Mesenchymal stem cell (in vitro differentiated cells and primary cell): Measurements from ENCODE around the gene RDH16.
A peak's percentile ranks its signal among the peaks of the same experiment; 100 is the strongest.
"Not testable (repeated sequence)": the region's sequence is repeated elsewhere in the genome, so short reads cannot be mapped to it uniquely, and the experiment has no call there.

Experiments
- DNase-seq: peaks from one replicate; pipeline ENCODE4 v3.0.0-alpha.2; 2013
- H2AFZ ChIP-seq: one replicate; pipeline ENCODE4 v1.6.1; 2013; ENCODE audit warnings: low read depth, mild to moderate bottlenecking, control low read depth, inconsistent platforms, low read length, moderate library complexity
- H2AK5ac ChIP-seq: 2 replicates; pipeline ENCODE4 v1.6.1; 2013; ENCODE audit warnings: low read length, moderate library complexity, mild to moderate bottlenecking, inconsistent platforms; ENCODE audit not compliant: severe bottlenecking
- H2BK120ac ChIP-seq: one replicate; pipeline ENCODE4 v1.6.1; 2013; ENCODE audit warnings: low read depth, mild to moderate bottlenecking, inconsistent platforms, low read length, moderate library complexity
- H2BK12ac ChIP-seq, 2 experiments: one replicate each; pipeline ENCODE4 v1.6.1; 2013; ENCODE audit warnings: inconsistent platforms in 2 of 2, low read length in 2 of 2, mild to moderate bottlenecking in 2 of 2, moderate library complexity in 2 of 2, control low read depth in 1 of 2
- H2BK15ac ChIP-seq: one replicate; pipeline ENCODE4 v1.6.1; 2013; ENCODE audit warnings: mild to moderate bottlenecking, low read depth, inconsistent platforms; ENCODE audit not compliant: poor library complexity, severe bottlenecking
- H2BK5ac ChIP-seq: 2 replicates; pipeline ENCODE4 v1.6.1; 2013; ENCODE audit warnings: low read depth, mild to moderate bottlenecking, low read length, control low read depth, inconsistent platforms; ENCODE audit not compliant: poor library complexity, severe bottlenecking
- H3K14ac ChIP-seq, 2 experiments: one replicate each; pipeline ENCODE4 v1.6.1; 2013; ENCODE audit warnings: inconsistent platforms in 2 of 2, low read length in 2 of 2, control low read depth in 1 of 2, mild to moderate bottlenecking in 1 of 2, moderate library complexity in 1 of 2
- H3K18ac ChIP-seq, 2 experiments: one replicate each; pipeline ENCODE4 v1.6.1; 2013; ENCODE audit warnings: inconsistent platforms in 2 of 2, low read length in 2 of 2, control low read depth in 1 of 2, low read depth in 1 of 2, mild to moderate bottlenecking in 1 of 2
- H3K23ac ChIP-seq, 2 experiments: one replicate each; pipeline ENCODE4 v1.6.1; 2013; ENCODE audit warnings: inconsistent platforms in 2 of 2, low read length in 2 of 2, mild to moderate bottlenecking in 2 of 2, moderate library complexity in 2 of 2, control low read depth in 1 of 2
- H3K27ac ChIP-seq: 2 replicates; pipeline ENCODE4 v1.5.1; 2013; ENCODE audit warnings: mild to moderate bottlenecking, moderate library complexity, low read length, control low read depth, inconsistent platforms; ENCODE audit not compliant: poor library complexity, severe bottlenecking
- H3K27me3 ChIP-seq, 2 experiments: 2 replicates each; pipeline versions ENCODE4 v1.6.1 to v1.7.0; 2013; ENCODE audit warnings: low read length in 2 of 2, mild to moderate bottlenecking in 2 of 2, moderate library complexity in 2 of 2, control low read depth in 1 of 2, inconsistent platforms in 1 of 2; ENCODE audit not compliant: control insufficient read depth in 1 of 2, insufficient read depth in 1 of 2
- H3K36me3 ChIP-seq, 2 experiments: 2 replicates each; pipeline versions ENCODE4 v1.6.1 to v1.7.0; 2013; ENCODE audit warnings: low read length in 2 of 2, control low read depth in 1 of 2, inconsistent platforms in 1 of 2, low read depth in 1 of 2, mild to moderate bottlenecking in 1 of 2; ENCODE audit not compliant: insufficient read depth in 2 of 2, control insufficient read depth in 1 of 2
- H3K4ac ChIP-seq, 2 experiments: one replicate each; pipeline ENCODE4 v1.6.1; 2013; ENCODE audit warnings: inconsistent platforms in 2 of 2, low read length in 2 of 2, mild to moderate bottlenecking in 2 of 2, moderate library complexity in 2 of 2, control low read depth in 1 of 2, low read depth in 1 of 2
- H3K4me1 ChIP-seq: 2 replicates; pipeline ENCODE4 v1.6.1; 2013; ENCODE audit warnings: low read depth, low read length, control low read depth; ENCODE audit not compliant: control insufficient read depth, insufficient read depth
- H3K4me2 ChIP-seq: 2 replicates; pipeline ENCODE4 v1.6.1; 2013; ENCODE audit warnings: low read length, mild to moderate bottlenecking, inconsistent platforms; ENCODE audit not compliant: poor library complexity, severe bottlenecking
- H3K4me3 ChIP-seq, 2 experiments: 2 replicates each; pipeline versions ENCODE4 v1.5.1 to v1.7.0; 2013; ENCODE audit warnings: low read length in 2 of 2, mild to moderate bottlenecking in 2 of 2, control low read depth in 1 of 2, low read depth in 1 of 2; ENCODE audit not compliant: insufficient read depth in 1 of 2
- H3K79me1 ChIP-seq: replicated peaks from 2 replicates; pipeline ENCODE4 v1.6.1; 2013; ENCODE audit warnings: mild to moderate bottlenecking, control low read depth, low read length, inconsistent platforms; ENCODE audit not compliant: poor library complexity, severe bottlenecking
- H3K9ac ChIP-seq: 2 replicates; pipeline ENCODE4 v1.7.0; 2013; ENCODE audit warnings: mild to moderate bottlenecking, low read length, moderate library complexity
- H3K9me3 ChIP-seq: 2 replicates; pipeline ENCODE4 v1.7.0; 2013; ENCODE audit warnings: mild to moderate bottlenecking, low read length; ENCODE audit not compliant: control insufficient read depth
- H4K8ac ChIP-seq: one replicate; pipeline ENCODE4 v1.6.1; 2013; ENCODE audit warnings: inconsistent platforms, mild to moderate bottlenecking, low read length, moderate library complexity
- H4K91ac ChIP-seq: one replicate; pipeline ENCODE4 v1.6.1; 2013; ENCODE audit warnings: mild to moderate bottlenecking, low read length, inconsistent platforms
- WGBS: methylation state at CpG from one replicate; pipeline ENCODE4 v1.1.7; 2013; ENCODE audit warnings: mixed read lengths; 5-methylcytosine and 5-hydroxymethylcytosine counted together

RDH16 gene

DNA sequence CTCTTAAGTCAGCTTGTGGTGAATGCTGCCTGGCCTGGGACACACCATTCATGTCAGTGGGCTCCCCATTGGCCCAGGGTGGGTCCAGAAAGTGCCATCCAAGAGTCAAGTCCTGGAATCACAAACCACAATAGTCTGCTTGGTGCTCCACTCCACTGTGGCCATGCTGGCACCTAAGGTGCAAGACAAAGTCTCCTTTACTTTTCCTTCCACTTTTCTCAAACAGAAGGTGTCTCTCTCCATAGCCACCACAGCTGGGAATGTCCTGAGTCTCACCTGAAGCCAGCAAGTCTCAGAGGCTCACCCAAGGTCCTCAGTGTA is 9.0 kb downstream of the RDH16 start:
- H4K91ac ChIP-seq, result no peak overlapping the region
- no peak for DNase-seq
- H3K9me3 ChIP-seq, result no peaks in the 10 kb centered on the region
- H3K9ac ChIP-seq, result no peak overlapping the region
- no peak overlapping the region for H3K14ac ChIP-seq
- no peak overlapping the region for H2BK12ac ChIP-seq
- no peak overlapping the region for H3K27ac ChIP-seq
- H4K8ac ChIP-seq, result no peak overlapping the region
- no peak overlapping the region for H2AK5ac ChIP-seq
- H3K4me1 ChIP-seq, result no peaks in the 10 kb centered on the region
- no peak overlapping the region for H3K4me2 ChIP-seq
- H3K23ac ChIP-seq, result no peak overlapping the region
- no peak overlapping the region for H2BK120ac ChIP-seq
- no peak overlapping the region for H2BK15ac ChIP-seq
- no peaks in the 10 kb centered on the region for H3K36me3 ChIP-seq
- no peak overlapping the region for H2BK5ac ChIP-seq
- peaks cover 21 to 22% of the 10 kb centered on the region in 2 experiments for H3K27me3 ChIP-seq
- H3K18ac ChIP-seq, result no peak overlapping the region
- H3K4me3 ChIP-seq, result no peak overlapping the region
- no peak overlapping the region for H2AFZ ChIP-seq
- H3K4ac ChIP-seq, result no peak overlapping the region
- H3K79me1 ChIP-seq, result no peaks in the 10 kb centered on the region

DNA sequence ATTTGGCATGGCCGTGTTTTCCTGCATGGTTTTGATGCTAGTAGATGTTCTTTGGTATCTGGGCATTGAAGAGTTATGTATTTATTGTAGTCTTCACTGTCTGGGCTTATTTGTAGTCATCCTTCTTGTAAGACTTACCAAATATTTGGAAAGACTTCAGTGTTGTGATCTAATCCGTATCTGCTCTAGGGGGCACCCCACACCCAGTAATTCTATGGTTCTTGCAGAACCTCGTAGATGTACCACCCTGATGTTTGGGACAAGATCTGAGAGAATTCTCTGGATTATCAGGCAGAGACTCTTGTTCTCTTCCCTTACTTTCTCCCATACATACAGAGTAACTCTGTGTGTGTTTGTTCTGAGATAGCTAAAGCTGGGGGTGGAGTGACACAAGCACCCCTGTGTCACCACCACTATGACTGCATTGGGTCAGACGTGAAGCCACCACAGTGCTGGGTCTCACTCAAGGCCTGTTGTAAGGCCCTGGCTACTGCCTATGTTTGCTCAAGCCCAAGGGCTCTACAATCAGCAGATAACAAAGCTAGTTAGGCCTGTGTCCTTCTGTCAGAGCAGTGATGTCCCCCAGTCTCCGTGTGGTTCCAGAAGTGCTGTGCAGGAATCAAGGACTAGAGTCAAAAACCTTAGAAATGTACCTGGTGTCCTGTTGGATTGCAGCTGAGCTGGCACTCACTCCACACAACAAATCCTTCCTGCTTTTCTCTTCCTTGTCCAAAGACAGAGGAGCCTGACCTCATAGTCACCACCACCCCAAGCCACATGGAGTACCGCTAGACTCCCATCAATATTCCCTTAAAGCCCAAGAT is 9.6 kb downstream of the RDH16 start:
- no peak overlapping the region for H2BK12ac ChIP-seq
- H3K9ac ChIP-seq, result no peak overlapping the region
- no peak overlapping the region for H3K4me3 ChIP-seq
- no peak overlapping the region for H3K14ac ChIP-seq
- no peak overlapping the region for H3K23ac ChIP-seq
- no peak overlapping the region for H2BK120ac ChIP-seq
- no peaks in the 10 kb centered on the region for H3K36me3 ChIP-seq
- peaks cover 16 to 18% of the 10 kb centered on the region in 2 experiments for H3K27me3 ChIP-seq
- H4K91ac ChIP-seq, result no peak overlapping the region
- no peak overlapping the region for H4K8ac ChIP-seq
- H2AFZ ChIP-seq, result no peak overlapping the region
- H3K79me1 ChIP-seq, result no peaks in the 10 kb centered on the region
- H3K27ac ChIP-seq, result no peak overlapping the region
- DNase-seq, result no peak
- no peak overlapping the region for H2AK5ac ChIP-seq
- H2BK5ac ChIP-seq, result no peak overlapping the region
- no peak overlapping the region for H3K4ac ChIP-seq
- H3K9me3 ChIP-seq, result no peaks in the 10 kb centered on the region
- no peak overlapping the region for H2BK15ac ChIP-seq
- no peaks in the 10 kb centered on the region for H3K4me1 ChIP-seq
- H3K4me2 ChIP-seq, result no peak overlapping the region
- H3K18ac ChIP-seq, result no peak overlapping the region
- WGBS, result 82% methylated on average over 4 of the region's 6 CpGs

DNA sequence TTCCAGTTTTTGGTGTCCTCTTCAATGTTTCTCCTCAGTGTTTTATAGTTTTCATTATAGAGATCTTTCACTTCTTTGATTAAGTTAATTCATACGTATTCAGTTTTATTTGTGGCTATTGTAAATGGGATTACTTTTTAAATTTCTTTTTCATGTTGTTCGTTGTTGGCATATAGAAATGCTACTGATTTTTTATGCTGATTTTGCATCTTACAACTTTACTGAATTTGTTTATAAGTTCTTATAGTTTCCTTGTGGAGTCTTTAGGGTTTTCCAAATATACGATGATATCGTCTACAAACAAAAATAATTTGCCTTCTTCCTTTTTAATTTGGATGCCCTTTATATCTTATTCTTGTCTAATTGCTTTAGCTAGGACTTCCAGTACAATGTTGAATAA is 13.5 kb downstream of the RDH16 start:
- H3K79me1 ChIP-seq, result no peaks in the 10 kb centered on the region
- H4K8ac ChIP-seq, result no peak overlapping the region
- H3K9me3 ChIP-seq, result no peaks in the 10 kb centered on the region
- no peak overlapping the region for H3K4me2 ChIP-seq
- peaks cover 10% of the 10 kb centered on the region for H3K4me1 ChIP-seq
- no peak overlapping the region for H3K18ac ChIP-seq
- H2BK120ac ChIP-seq, result no peak overlapping the region
- H4K91ac ChIP-seq, result no peak overlapping the region
- no peak overlapping the region for H3K23ac ChIP-seq
- WGBS, result 79% methylated on average over 2 of the region's 4 CpGs
- no peak overlapping the region for H3K9ac ChIP-seq
- no peak overlapping the region for H2BK15ac ChIP-seq
- H3K27me3 ChIP-seq, result no peaks in the 10 kb centered on the region
- H2AK5ac ChIP-seq, result no peak overlapping the region
- no peak overlapping the region for H3K14ac ChIP-seq
- no peaks in the 10 kb centered on the region for H3K36me3 ChIP-seq
- DNase-seq, result no peak
- no peak overlapping the region for H3K4ac ChIP-seq
- no peak overlapping the region for H3K4me3 ChIP-seq
- no peak overlapping the region for H2AFZ ChIP-seq
- H2BK5ac ChIP-seq, result no peak overlapping the region
- no peak overlapping the region for H3K27ac ChIP-seq
- H2BK12ac ChIP-seq, result no peak overlapping the region

DNA sequence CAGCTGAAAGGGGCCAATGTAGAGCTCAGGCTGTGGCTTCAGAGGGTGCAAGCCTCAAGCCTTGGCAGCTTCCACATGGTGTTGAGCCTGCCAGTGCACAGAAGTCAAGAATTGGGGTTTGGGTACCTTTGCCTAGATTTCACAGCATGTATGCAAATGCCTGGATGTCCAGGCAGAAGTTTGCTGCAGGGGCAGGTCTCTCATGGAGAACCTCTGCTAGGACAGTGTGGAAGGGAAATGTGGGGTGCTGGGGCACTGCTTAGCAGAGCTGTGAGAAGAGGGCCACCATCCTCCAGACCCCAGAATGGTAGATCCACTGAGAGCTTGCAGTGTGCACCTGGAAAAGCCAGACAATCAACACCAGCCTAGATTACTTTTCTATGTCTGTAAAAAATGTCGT is 14.0 kb downstream of the RDH16 start:
- H3K36me3 ChIP-seq, H2BK5ac ChIP-seq, H3K79me1 ChIP-seq, H3K4me3 ChIP-seq, DNase-seq, H2AFZ ChIP-seq, H2BK15ac ChIP-seq, H2BK120ac ChIP-seq, H3K27me3 ChIP-seq, H4K8ac ChIP-seq, H3K14ac ChIP-seq, H2AK5ac ChIP-seq, H4K91ac ChIP-seq, H2BK12ac ChIP-seq, H3K9me3 ChIP-seq, H3K18ac ChIP-seq, H3K27ac ChIP-seq, H3K9ac ChIP-seq, H3K4me2 ChIP-seq, H3K4ac ChIP-seq: not testable (repeated sequence)
- H3K4me1 ChIP-seq, result peaks cover 10% of the 10 kb centered on the region
- peak overlapping the region in 1 of 2 experiments; percentile 24 for H3K23ac ChIP-seq
- WGBS, result no CpG with 5 or more reads among the region's 1 CpG
